Esophagus (tissue), 2 donors: Measurements from ENCODE around the gene ITGA11. TPM values are rescaled to one million over a fixed set of nuclear protein-coding genes. Genes with fewer than 3 reads are reported as not detected.

Source experiments
- H3K27ac ChIP-seq, 2 donors: one replicate each; pipeline ENCODE4 v1.5.1; 2013; ENCODE audit warnings: low read depth in 2 of 2, mild to moderate bottlenecking in 2 of 2, inconsistent platforms in 1 of 2, low read length in 1 of 2, moderate library complexity in 1 of 2
- H3K27me3 ChIP-seq, 2 donors: one replicate each; pipeline ENCODE4 v1.6.1; 2013; ENCODE audit warnings: low read length in 2 of 2, control low read depth in 1 of 2, mild to moderate bottlenecking in 1 of 2; ENCODE audit not compliant: insufficient read depth in 2 of 2, control insufficient read depth in 1 of 2
- H3K36me3 ChIP-seq, 2 donors: one replicate each; pipeline ENCODE4 v1.6.1; 2013; ENCODE audit warnings: low read length in 1 of 2; ENCODE audit not compliant: control insufficient read depth in 2 of 2, insufficient read depth in 2 of 2
- H3K4me1 ChIP-seq, 2 donors: one replicate each; pipeline ENCODE4 v1.6.1; 2013; ENCODE audit warnings: low read length in 1 of 2; ENCODE audit not compliant: control insufficient read depth in 2 of 2, insufficient read depth in 2 of 2
- H3K4me3 ChIP-seq, 2 donors: one replicate each; pipeline ENCODE4 v1.5.1; 2013; ENCODE audit warnings: low read length in 2 of 2, mild to moderate bottlenecking in 2 of 2, low read depth in 1 of 2, moderate library complexity in 1 of 2
- H3K9me3 ChIP-seq, 2 donors: one replicate each; pipeline ENCODE4 v1.6.1; 2013; ENCODE audit warnings: mild to moderate bottlenecking in 2 of 2, low read depth in 1 of 2, low read length in 1 of 2, moderate library complexity in 1 of 2; ENCODE audit not compliant: control insufficient read depth in 2 of 2, insufficient read depth in 1 of 2
- WGBS, 2 donors: extraction: QIAGEN DNeasy Blood & Tissue Kit; methylation state at CpG; one replicate each; pipeline ENCODE4 v1.1.7; 2013; 5-methylcytosine and 5-hydroxymethylcytosine counted together
- polyA plus RNA-seq, 2 donors: library from polyadenylated mRNA; stranded (reverse); fragments of 200-250 nt; gene quantifications; one replicate each; pipeline ENCODE4 v1.2.3, GENCODE V29; 2013
- donor health status: healthy with polysubstance abuse.
- donor health status: Bipolar disorder and iron deficiency.

Gene ITGA11
- polyA plus RNA-seq, 2 donors: 0.14 to 0.45 TPM

DNA sequence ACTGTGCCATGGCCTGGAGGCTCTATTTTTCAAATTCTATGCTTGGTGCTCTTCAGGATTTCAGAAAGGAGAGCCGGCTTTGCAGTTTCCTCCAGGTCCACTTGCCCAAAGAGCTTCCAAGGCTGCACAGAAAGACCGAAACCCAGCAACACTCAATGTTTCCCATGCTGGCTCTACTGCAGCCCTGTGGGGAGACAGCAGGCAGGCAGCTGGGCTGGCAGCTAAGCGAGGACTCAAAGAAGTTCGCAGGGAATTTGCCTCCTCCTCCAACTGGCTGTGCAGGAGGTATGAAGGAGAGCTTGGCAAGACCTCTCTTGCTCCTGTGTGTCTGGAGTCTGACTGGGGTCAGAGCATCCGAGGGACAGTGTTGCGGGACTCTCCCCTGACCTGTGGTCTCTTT lies 17.4 kb upstream of the ITGA11 start:
- Histone ChIP-seq H3K27me3 (no peaks in the 10 kb centered on the region), H3K4me1 (no peaks in the 10 kb centered on the region), H3K9me3 (no peaks in the 10 kb centered on the region), H3K36me3 (no peaks in the 10 kb centered on the region), H3K27ac (no peak overlapping the region), H3K4me3 (no peak overlapping the region)
- 86 to 89% methylated on average over 6 of the region's 6 CpGs for WGBS, 2 donors

- no peak overlapping the region for H3K4me3 ChIP-seq
Measured at GRCh38 chr15:68447976-68448755, 16.2 kb upstream of the ITGA11 start.

GRCh38 chr15:68447209-68447608 lies 15.2 kb upstream of the ITGA11 start:
- H3K4me3 ChIP-seq: no peak overlapping the region
- H3K27me3 ChIP-seq: no peaks in the 10 kb centered on the region
- H3K27ac ChIP-seq: no peak overlapping the region
- WGBS, 2 donors: 87 to 88% methylated on average over 3 of the region's 3 CpGs
- H3K36me3 ChIP-seq: no peaks in the 10 kb centered on the region
- H3K9me3 ChIP-seq: no peaks in the 10 kb centered on the region
- no peaks in the 10 kb centered on the region for H3K4me1 ChIP-seq

More at GRCh38 chr15:68447976-68448755, 16.2 kb upstream of the ITGA11 start:
- 46% methylated on average over 2 of the region's 2 CpGs for WGBS, 2 donors
- Histone ChIP-seq H3K4me1 (no peaks in the 10 kb centered on the region), H3K36me3 (no peaks in the 10 kb centered on the region), H3K27me3 (no peaks in the 10 kb centered on the region), H3K9me3 (no peaks in the 10 kb centered on the region), H3K27ac (no peak overlapping the region)

DNA sequence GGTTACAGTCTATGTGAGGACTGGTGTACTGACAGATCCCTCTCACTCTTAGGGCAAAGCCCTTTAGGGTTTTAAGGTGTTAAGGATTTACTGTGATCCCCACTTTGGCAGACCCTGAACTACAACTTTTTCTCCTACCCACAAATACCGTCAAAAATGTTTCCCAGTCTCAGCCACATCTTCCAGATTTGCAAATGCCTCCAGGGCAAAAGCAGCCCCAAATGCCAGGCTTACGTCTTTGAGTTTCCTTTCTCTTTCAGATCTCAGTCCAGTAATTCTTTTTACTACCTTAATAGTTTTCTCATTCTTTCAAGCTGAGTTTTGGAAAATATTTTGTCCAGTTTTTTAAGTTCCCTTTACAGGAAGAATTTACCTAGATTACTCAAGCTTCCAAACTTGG lies 13.4 kb upstream of the ITGA11 start:
- 45 to 57% methylated on average over 2 of the region's 2 CpGs for WGBS, 2 donors
- Histone ChIP-seq H3K36me3 (no peaks in the 10 kb centered on the region), H3K4me3 (no peak overlapping the region), H3K27ac (no peak overlapping the region), H3K4me1 (no peaks in the 10 kb centered on the region), H3K27me3 (no peaks in the 10 kb centered on the region), H3K9me3 (no peaks in the 10 kb centered on the region)

GRCh38 chr15:68444336-68444735 lies 12.4 kb upstream of the ITGA11 start:
- Histone ChIP-seq H3K9me3 (no peaks in the 10 kb centered on the region), H3K4me1 (no peaks in the 10 kb centered on the region), H3K4me3 (no peak overlapping the region), H3K36me3 (no peaks in the 10 kb centered on the region), H3K27ac (no peak overlapping the region), H3K27me3 (no peaks in the 10 kb centered on the region)

- no peak overlapping the region for H3K27ac ChIP-seq
- H3K27me3 ChIP-seq: no peaks in the 10 kb centered on the region
- 90 to 91% methylated on average over 2 of the region's 2 CpGs for WGBS, 2 donors
- H3K4me1 ChIP-seq: no peaks in the 10 kb centered on the region
- H3K36me3 ChIP-seq: no peaks in the 10 kb centered on the region
- no peak overlapping the region for H3K4me3 ChIP-seq
- no peaks in the 10 kb centered on the region for H3K9me3 ChIP-seq
Measured at GRCh38 chr15:68442903-68443302, 10.9 kb upstream of the ITGA11 start.

DNA sequence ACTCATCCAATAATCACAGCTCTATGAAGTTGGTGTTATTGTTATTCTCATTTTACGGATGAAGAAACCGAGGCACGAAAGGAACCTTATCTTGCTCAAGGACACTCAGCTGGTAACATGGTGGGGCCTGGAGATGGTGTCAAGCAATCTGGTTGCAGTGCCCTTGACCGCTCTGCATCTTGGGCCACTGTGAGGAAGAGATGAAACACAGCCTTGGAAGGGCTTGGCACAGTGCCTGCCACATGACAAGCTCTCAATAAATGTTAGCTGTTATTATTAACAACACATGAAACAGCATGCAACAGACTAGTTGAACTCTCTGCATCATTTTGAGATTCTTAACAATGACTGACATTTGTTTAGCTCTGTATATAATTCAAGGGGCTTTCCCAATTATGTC lies 10.1 kb upstream of the ITGA11 start:
- Histone ChIP-seq H3K27me3 (no peaks in the 10 kb centered on the region), H3K9me3 (no peaks in the 10 kb centered on the region), H3K4me3 (no peak overlapping the region), H3K4me1 (no peaks in the 10 kb centered on the region), H3K36me3 (no peaks in the 10 kb centered on the region), H3K27ac (no peak overlapping the region)
- WGBS, 2 donors: 78 to 80% methylated on average over 4 of the region's 4 CpGs

DNA sequence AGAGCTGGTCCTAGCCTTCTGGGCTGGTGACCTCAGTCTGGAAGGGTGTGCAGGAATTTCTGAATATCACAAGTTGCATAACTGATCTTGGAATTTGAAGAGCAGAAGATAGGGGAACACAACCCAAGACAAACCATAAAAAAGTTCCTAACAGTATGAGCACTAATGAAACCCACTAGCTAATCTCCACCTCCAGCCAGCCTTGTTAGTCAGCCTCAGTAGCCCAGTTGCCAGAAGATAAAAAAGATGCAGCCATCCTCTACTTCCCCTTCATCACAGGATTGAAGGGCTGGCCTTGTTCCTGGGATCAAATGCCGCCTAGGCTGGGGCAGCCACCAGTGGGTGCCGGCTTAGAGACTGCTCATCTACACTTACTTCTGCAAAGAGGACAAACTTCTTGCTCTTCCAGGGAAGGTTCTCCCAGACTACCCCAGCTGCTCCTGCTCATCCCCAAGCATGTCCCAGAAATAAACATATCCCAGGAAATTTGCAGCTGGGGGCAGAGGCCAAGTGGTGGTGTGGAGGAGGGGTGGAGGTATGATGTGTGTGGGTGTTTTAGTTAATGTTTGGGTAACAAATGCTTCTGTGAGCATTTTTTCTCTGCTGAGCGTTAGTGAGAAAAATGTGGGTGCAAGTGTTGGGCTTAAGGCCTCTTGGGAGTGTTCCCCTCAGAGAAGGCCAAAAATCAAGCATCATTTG lies 9.2 kb upstream of the ITGA11 start:
- no peak overlapping the region for H3K27ac ChIP-seq
- 59 to 67% methylated on average over 3 of the region's 3 CpGs for WGBS, 2 donors
- no peaks in the 10 kb centered on the region for H3K27me3 ChIP-seq
- no peak overlapping the region for H3K4me3 ChIP-seq
- H3K36me3 ChIP-seq: no peaks in the 10 kb centered on the region
- no peaks in the 10 kb centered on the region for H3K4me1 ChIP-seq
- H3K9me3 ChIP-seq: no peaks in the 10 kb centered on the region

DNA sequence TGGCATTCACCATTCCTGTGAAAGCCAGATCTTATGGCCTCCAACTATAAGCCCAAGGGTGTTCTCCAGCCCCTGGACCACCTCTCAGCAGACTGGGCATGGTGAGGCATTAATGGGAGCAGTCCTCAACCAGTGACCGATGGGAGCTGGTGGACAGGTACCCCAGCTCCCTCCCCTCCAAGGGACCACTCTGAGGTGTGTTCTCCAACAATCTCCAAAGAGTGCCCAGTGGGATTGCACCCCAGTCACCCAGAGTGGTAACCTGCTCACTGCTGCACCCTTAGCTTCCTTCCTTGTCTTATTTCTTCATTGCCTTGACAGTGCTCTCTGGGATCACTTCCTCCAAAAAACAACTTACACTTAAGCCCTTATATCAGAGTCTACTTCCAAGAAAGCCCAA lies 8.2 kb upstream of the ITGA11 start:
- WGBS, 2 donors: 87 to 91% methylated on average over 1 of the region's 1 CpG
- Histone ChIP-seq H3K9me3 (no peaks in the 10 kb centered on the region), H3K4me1 (no peaks in the 10 kb centered on the region), H3K27ac (no peak overlapping the region), H3K36me3 (no peaks in the 10 kb centered on the region), H3K4me3 (no peak overlapping the region), H3K27me3 (no peaks in the 10 kb centered on the region)

- H3K9me3 ChIP-seq: no peaks in the 10 kb centered on the region
- no peak overlapping the region for H3K27ac ChIP-seq
- no peak overlapping the region for H3K4me3 ChIP-seq
- no peaks in the 10 kb centered on the region for H3K27me3 ChIP-seq
- no peaks in the 10 kb centered on the region for H3K36me3 ChIP-seq
- H3K4me1 ChIP-seq: no peaks in the 10 kb centered on the region
- WGBS, 2 donors: 85 to 87% methylated on average over 5 of the region's 5 CpGs
Measured at GRCh38 chr15:68439506-68439905, 7.5 kb upstream of the ITGA11 start.
